Fibroblast of mammary gland (primary cell): ENCODE measurements around the gene PIK3C2G.
A peak's percentile ranks its signal among the peaks of the same experiment; 100 is the strongest.

Source experiments
- DNase-seq: peaks from one replicate; pipeline ENCODE4 v3.0.0-alpha.2; 2010; ENCODE audit warnings: low read depth
- H3K4me3 ChIP-seq: 2 replicates; pipeline ENCODE4 v1.5.1; 2011; ENCODE audit warnings: low read depth, mild to moderate bottlenecking, low read length, moderate library complexity; ENCODE audit not compliant: control insufficient read depth
- TF ChIP-seq, protein P1 (sequence below): conservative IDR thresholded peaks from 2 replicates; pipeline ENCODE4 v1.5.1; 2011; ENCODE audit warnings: low read depth, low read length, inconsistent platforms; ENCODE audit not compliant: control insufficient read depth, insufficient read depth

Gene PIK3C2G, protein sequence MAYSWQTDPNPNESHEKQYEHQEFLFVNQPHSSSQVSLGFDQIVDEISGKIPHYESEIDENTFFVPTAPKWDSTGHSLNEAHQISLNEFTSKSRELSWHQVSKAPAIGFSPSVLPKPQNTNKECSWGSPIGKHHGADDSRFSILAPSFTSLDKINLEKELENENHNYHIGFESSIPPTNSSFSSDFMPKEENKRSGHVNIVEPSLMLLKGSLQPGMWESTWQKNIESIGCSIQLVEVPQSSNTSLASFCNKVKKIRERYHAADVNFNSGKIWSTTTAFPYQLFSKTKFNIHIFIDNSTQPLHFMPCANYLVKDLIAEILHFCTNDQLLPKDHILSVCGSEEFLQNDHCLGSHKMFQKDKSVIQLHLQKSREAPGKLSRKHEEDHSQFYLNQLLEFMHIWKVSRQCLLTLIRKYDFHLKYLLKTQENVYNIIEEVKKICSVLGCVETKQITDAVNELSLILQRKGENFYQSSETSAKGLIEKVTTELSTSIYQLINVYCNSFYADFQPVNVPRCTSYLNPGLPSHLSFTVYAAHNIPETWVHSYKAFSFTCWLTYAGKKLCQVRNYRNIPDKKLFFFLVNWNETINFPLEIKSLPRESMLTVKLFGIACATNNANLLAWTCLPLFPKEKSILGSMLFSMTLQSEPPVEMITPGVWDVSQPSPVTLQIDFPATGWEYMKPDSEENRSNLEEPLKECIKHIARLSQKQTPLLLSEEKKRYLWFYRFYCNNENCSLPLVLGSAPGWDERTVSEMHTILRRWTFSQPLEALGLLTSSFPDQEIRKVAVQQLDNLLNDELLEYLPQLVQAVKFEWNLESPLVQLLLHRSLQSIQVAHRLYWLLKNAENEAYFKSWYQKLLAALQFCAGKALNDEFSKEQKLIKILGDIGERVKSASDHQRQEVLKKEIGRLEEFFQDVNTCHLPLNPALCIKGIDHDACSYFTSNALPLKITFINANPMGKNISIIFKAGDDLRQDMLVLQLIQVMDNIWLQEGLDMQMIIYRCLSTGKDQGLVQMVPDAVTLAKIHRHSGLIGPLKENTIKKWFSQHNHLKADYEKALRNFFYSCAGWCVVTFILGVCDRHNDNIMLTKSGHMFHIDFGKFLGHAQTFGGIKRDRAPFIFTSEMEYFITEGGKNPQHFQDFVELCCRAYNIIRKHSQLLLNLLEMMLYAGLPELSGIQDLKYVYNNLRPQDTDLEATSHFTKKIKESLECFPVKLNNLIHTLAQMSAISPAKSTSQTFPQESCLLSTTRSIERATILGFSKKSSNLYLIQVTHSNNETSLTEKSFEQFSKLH (N-terminal part only)

DNA sequence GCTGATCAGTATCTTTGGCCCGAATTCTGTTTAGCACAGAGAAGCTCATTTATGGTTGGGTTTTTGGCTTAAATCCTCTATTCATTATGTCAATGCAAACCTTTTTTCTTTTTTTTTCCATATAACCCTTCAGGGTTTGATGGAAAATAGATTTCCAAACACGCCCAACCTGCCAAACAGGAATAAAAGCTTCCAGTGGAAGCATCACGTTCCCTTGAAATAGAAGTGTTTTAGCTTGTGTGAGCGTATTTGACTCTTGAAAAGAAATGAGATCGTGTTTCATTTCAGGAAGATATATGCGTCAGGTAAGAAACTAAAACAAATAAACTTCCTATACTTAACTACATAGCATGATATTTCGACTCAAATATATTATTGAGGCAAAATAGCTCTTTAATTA is at the start of gene PIK3C2G:
Gene PIK3C2G (plus strand): TSS at position 246 of the 400 bp plus-strand sequence. CDS start 20,564 bp downstream, outside the sequence.
- no peak for DNase-seq
- TF ChIP-seq, protein P1, sequence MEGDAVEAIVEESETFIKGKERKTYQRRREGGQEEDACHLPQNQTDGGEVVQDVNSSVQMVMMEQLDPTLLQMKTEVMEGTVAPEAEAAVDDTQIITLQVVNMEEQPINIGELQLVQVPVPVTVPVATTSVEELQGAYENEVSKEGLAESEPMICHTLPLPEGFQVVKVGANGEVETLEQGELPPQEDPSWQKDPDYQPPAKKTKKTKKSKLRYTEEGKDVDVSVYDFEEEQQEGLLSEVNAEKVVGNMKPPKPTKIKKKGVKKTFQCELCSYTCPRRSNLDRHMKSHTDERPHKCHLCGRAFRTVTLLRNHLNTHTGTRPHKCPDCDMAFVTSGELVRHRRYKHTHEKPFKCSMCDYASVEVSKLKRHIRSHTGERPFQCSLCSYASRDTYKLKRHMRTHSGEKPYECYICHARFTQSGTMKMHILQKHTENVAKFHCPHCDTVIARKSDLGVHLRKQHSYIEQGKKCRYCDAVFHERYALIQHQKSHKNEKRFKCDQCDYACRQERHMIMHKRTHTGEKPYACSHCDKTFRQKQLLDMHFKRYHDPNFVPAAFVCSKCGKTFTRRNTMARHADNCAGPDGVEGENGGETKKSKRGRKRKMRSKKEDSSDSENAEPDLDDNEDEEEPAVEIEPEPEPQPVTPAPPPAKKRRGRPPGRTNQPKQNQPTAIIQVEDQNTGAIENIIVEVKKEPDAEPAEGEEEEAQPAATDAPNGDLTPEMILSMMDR, result no peak
- H3K4me3 ChIP-seq, result no peak within 1 kb of the TSS

DNA sequence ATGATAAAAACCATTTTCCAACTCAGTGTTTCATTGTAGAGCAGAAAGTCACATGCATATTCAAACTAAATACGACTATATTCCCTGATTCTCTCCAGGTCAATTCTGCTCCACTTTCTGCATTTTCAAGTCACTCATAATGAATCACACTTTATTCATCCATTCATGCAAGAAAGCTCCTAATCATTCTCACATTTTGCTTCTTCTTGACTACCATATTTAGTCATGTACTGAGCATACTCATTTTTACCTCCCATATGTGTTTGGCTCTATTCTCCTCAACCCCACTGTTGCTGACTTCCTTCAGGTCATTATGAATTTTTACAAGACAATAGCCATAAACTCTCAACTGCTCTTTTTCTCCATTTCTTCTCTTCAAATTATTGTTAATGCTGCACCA is 43.4 kb upstream of the PIK3C2G start:
- TF ChIP-seq, protein P1, result no peak
- DNase-seq, result peak; percentile 56
- H3K4me3 ChIP-seq, result no peak overlapping the region

DNA sequence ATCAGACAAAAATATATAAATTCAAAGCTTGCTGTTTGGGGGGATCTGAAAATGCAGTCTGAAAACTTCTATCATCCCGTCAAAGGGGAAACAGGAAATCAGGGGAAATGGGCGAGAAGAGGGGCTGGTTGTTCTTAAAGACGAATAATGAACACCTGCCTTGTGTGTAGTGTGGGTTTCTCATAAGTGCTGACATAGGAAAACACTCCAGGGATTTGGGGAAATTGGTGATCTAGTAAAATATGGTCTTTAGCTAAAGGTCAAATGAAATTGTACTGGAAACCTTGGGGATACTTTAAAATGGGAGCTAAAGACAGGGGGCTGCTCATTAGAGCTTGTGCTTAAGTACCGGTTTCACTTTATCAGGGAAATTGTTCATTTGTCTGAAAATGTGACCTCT is 39.6 kb upstream of the PIK3C2G start:
- DNase-seq, result no peak
- no peak overlapping the region for H3K4me3 ChIP-seq
- TF ChIP-seq, protein P1, result no peak

DNA sequence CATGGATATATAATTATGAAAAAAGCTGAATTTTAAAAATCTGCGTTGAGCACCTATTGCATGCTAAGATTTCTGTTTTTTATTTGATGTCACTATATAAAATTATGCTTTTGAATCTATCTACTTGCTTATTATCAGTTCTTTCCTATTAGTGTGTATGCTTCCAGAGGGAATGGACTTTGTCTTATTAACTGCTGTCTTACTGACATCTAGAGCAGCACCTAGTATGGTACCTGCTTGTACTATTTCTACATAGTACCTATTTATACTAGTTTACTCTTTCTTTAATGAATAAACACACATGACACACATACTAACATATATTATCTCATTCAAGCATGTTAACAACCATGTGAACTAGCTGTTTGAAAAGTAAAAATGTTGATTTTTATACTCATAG is 38.6 kb upstream of the PIK3C2G start:
- no peak overlapping the region for H3K4me3 ChIP-seq
- no peak for DNase-seq
- TF ChIP-seq, protein P1, result no peak

DNA sequence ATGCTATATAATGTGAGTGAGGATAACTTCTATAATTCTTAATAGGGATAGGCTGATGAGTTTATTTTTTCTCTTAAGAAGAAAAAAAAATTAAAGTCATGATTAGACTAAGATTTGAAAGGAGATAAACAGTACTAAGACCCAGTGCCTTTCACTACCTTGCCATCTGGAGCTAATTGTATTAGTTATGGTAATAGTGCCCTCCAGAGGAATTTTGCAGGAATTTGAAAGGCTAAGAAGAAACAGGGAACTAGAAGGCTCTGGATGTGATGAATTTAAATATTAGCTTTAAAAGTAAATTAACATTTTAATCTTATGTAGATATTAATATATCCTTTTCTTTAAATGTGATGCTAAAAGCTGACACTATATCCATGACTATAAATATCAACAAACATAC is 36.6 kb upstream of the PIK3C2G start:
- DNase-seq, result peak; percentile 57
- no peak overlapping the region for H3K4me3 ChIP-seq
- TF ChIP-seq, protein P1, result peak; percentile 52

DNA sequence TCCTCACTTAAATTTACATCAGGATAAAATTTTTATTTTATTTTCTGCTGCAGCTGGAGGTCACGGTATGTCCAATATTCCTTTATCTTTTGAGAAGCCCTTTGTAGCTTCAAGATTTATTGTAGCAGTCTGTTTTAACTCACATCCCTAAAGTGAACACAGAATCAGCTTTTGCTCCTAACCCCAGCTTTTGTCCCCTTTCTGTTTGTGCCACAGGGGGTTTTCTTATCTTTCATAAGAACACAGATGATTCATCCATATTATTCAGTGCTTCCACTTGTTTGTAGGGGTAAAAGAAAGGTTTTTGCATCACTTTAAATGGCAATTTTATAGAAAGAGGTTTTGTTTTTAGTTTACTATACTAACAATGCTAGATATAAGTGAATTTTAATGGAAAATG is 21.8 kb upstream of the PIK3C2G start:
- TF ChIP-seq, protein P1, result no peak
- no peak for DNase-seq

More for the DNA sequence above, 21.8 kb upstream of the PIK3C2G start:
- H3K4me3 ChIP-seq, result no peak overlapping the region
